H1 (cell line): ENCODE results near the gene TMEM183A. TPM values are rescaled to one million over a fixed set of nuclear protein-coding genes. Genes with fewer than 3 reads are reported as not detected.

Experiments used
- CTCF ChIA-PET: fragments of 300-600 bp; sonication (Branson Sonifier 250); formaldehyde crosslinking; loops from one replicate; lab custom pipeline; 2021; ENCODE audit not compliant: partially characterized antibody; lab: Charles Lee
- POLR2A ChIA-PET: fragments of 300-600 bp; sonication (Branson Sonifier 250); formaldehyde crosslinking; loops from one replicate; lab custom pipeline; 2021; ENCODE audit warnings: inconsistent platforms; ENCODE audit not compliant: partially characterized antibody; lab: Charles Lee
- DNase-seq, 2 experiments: peaks; one replicate each; pipeline versions ENCODE4 v3.0.0 to v3.0.0-alpha.2; 2010 to 2022; ENCODE audit warnings: low spot score in 2 of 2, low read depth in 1 of 2, mixed read lengths in 1 of 2
- FAIRE-seq: peaks from 2 replicates; lab custom pipeline; 2011; peaks lifted over from hg19 to GRCh38; lab: Jason Lieb, UNC
- H2AFZ ChIP-seq: 2 replicates; pipeline ENCODE4 v1.8.1; 2012; ENCODE audit warnings: low read length, inconsistent platforms
- H2AK5ac ChIP-seq: 2 replicates; pipeline ENCODE4 v1.6.1; 2013; ENCODE audit warnings: low read depth, low read length
- H2BK120ac ChIP-seq: replicated peaks from 2 replicates; pipeline ENCODE3; 2013; ENCODE audit warnings: low read depth, low read length, inconsistent platforms
- H2BK12ac ChIP-seq: 2 replicates; pipeline ENCODE4 v1.6.1; 2013; ENCODE audit warnings: low read depth, low read length
- H2BK15ac ChIP-seq: 2 replicates; pipeline ENCODE4 v1.6.1; 2013; ENCODE audit warnings: low read length
- H2BK20ac ChIP-seq: 2 replicates; pipeline ENCODE4 v1.6.1; 2013; ENCODE audit warnings: low read length
- H2BK5ac ChIP-seq: 2 replicates; pipeline ENCODE4 v1.6.1; 2013; ENCODE audit warnings: low read depth, low read length
- H3K14ac ChIP-seq: 2 replicates; pipeline ENCODE4 v1.6.1; 2013; ENCODE audit warnings: inconsistent platforms; ENCODE audit not compliant: insufficient read length
- H3K18ac ChIP-seq: 2 replicates; pipeline ENCODE4 v1.6.1; 2013; ENCODE audit warnings: low read length; ENCODE audit errors: extremely low read depth
- H3K23ac ChIP-seq: 2 replicates; pipeline ENCODE4 v1.6.1; 2013; ENCODE audit warnings: inconsistent platforms; ENCODE audit not compliant: insufficient read length
- H3K23me2 ChIP-seq: 2 replicates; pipeline ENCODE4 v1.6.1; 2013; ENCODE audit warnings: low read depth, low read length
- H3K27ac ChIP-seq: 2 replicates; pipeline ENCODE4 v1.6.1; 2011; ENCODE audit warnings: low read depth, low read length, inconsistent platforms
- H3K27me3 ChIP-seq, 4 experiments: replicated peaks in 1 of 4; 1 replicate in 1 of 4; 2 replicates in 3 of 4; pipeline versions ENCODE4 v1.6.1 to v1.8.1; 2011 to 2013; ENCODE audit warnings: low read length in 3 of 4, mild to moderate bottlenecking in 3 of 4, inconsistent platforms in 2 of 4, mixed read lengths in 2 of 4, moderate library complexity in 1 of 4; ENCODE audit not compliant: control insufficient read depth in 3 of 4, insufficient read depth in 3 of 4; ENCODE audit errors: extremely low read depth in 1 of 4
- H3K36me3 ChIP-seq, 4 experiments: 2 replicates each; pipeline versions ENCODE4 v1.6.1 to v1.8.1; 2011 to 2013; ENCODE audit warnings: mild to moderate bottlenecking in 4 of 4, low read length in 3 of 4, moderate library complexity in 2 of 4, control low read depth in 1 of 4, inconsistent platforms in 1 of 4; ENCODE audit not compliant: insufficient read depth in 4 of 4, control insufficient read depth in 2 of 4
- H3K4ac ChIP-seq: replicated peaks from 2 replicates; pipeline ENCODE3; 2013; ENCODE audit warnings: low read length, low read depth, mixed read lengths, inconsistent platforms; ENCODE audit not compliant: insufficient read length
- H3K4me1 ChIP-seq, 4 experiments: replicated peaks in 1 of 4; 1 replicate in 1 of 4; 2 replicates in 3 of 4; pipeline versions ENCODE4 v1.6.1 to v1.8.1; 2011 to 2013; ENCODE audit warnings: low read length in 3 of 4, inconsistent platforms in 2 of 4, mixed read lengths in 1 of 4; ENCODE audit not compliant: insufficient read depth in 4 of 4, control insufficient read depth in 3 of 4
- H3K4me2 ChIP-seq, 2 experiments: 2 replicates each; pipeline versions ENCODE4 v1.6.1 to v1.8.1; 2011 to 2013; ENCODE audit warnings: low read depth in 2 of 2, low read length in 2 of 2, control low read depth in 1 of 2, inconsistent platforms in 1 of 2, mild to moderate bottlenecking in 1 of 2; ENCODE audit not compliant: insufficient read depth in 1 of 2
- H3K4me3 ChIP-seq, 4 experiments: fragments of 200-600, 300-600 bp in 1 of 4; sonication (generic), shearing (Covaris generic), sonication (Bioruptor Twin) in 1 of 4; 2 replicates each; pipeline versions ENCODE4 v1.5.1 to v1.8.1; 2011 to 2016; ENCODE audit warnings: low read length in 4 of 4, low read depth in 3 of 4, control low read depth in 2 of 4, inconsistent platforms in 2 of 4, mild to moderate bottlenecking in 2 of 4, mixed read lengths in 1 of 4, moderate library complexity in 1 of 4; ENCODE audit not compliant: insufficient read depth in 2 of 4; ENCODE audit errors: extremely low read depth in 1 of 4
- H3K56ac ChIP-seq: replicated peaks from 2 replicates; pipeline ENCODE3; 2013; ENCODE audit warnings: low read depth, mild to moderate bottlenecking, mixed read lengths, low read length, inconsistent platforms; ENCODE audit not compliant: insufficient read length
- H3K79me1 ChIP-seq: 2 replicates; pipeline ENCODE4 v1.6.1; 2013; ENCODE audit warnings: low read depth, low read length, control low read depth
- H3K79me2 ChIP-seq, 2 experiments: 2 replicates each; pipeline versions ENCODE4 v1.6.1 to v1.8.1; 2012 to 2013; ENCODE audit warnings: low read length in 2 of 2, mild to moderate bottlenecking in 2 of 2, inconsistent platforms in 1 of 2; ENCODE audit not compliant: insufficient read depth in 2 of 2, control insufficient read depth in 1 of 2
- H3K9ac ChIP-seq, 4 experiments: replicated peaks in 1 of 4; 1 replicate in 1 of 4; 2 replicates in 3 of 4; pipeline versions ENCODE4 v1.6.1 to v1.8.1; 2011 to 2013; ENCODE audit warnings: low read depth in 3 of 4, low read length in 3 of 4, control low read depth in 2 of 4, mild to moderate bottlenecking in 2 of 4, moderate library complexity in 2 of 4, inconsistent platforms in 1 of 4; ENCODE audit errors: extremely low read depth in 1 of 4
- H3K9me3 ChIP-seq, 2 experiments: 2 replicates each; pipeline versions ENCODE4 v1.6.1 to v1.8.1; 2012 to 2013; ENCODE audit warnings: mild to moderate bottlenecking in 2 of 2, moderate library complexity in 2 of 2, control low read depth in 1 of 2, inconsistent platforms in 1 of 2, low read depth in 1 of 2, low read length in 1 of 2, mixed read lengths in 1 of 2; ENCODE audit not compliant: insufficient read depth in 2 of 2
- H4K20me1 ChIP-seq, 2 experiments: replicated peaks in 1 of 2; 2 replicates each; pipeline versions ENCODE3 to v1.8.1; 2011 to 2013; ENCODE audit warnings: inconsistent platforms in 2 of 2, low read length in 2 of 2, mild to moderate bottlenecking in 1 of 2; ENCODE audit not compliant: insufficient read depth in 2 of 2, control insufficient read depth in 1 of 2
- H4K5ac ChIP-seq: 2 replicates; pipeline ENCODE4 v1.6.1; 2013; ENCODE audit warnings: low read length, low read depth, mixed read lengths, inconsistent platforms; ENCODE audit not compliant: insufficient read length
- H4K8ac ChIP-seq: 2 replicates; pipeline ENCODE4 v1.8.0; 2013; ENCODE audit warnings: mild to moderate bottlenecking, moderate library complexity, low read length, inconsistent platforms; ENCODE audit not compliant: insufficient read depth; ENCODE audit errors: extremely low read depth
- H4K91ac ChIP-seq: replicated peaks from 2 replicates; pipeline ENCODE3; 2013; ENCODE audit warnings: low read length, mixed read lengths, inconsistent platforms; ENCODE audit not compliant: insufficient read length
- ATF3 ChIP-seq: IDR thresholded peaks from 2 replicates; pipeline ENCODE4 v1.6.1; 2011; ENCODE audit warnings: low read depth, mild to moderate bottlenecking, low read length; ENCODE audit not compliant: insufficient read depth
- CHD2 ChIP-seq: IDR thresholded peaks from 2 replicates; pipeline ENCODE4 v1.6.1; 2012; ENCODE audit warnings: low read length, improper control_type of control experiment
- CREB1 ChIP-seq: IDR thresholded peaks from 2 replicates; pipeline ENCODE4 v1.6.1; 2012; ENCODE audit warnings: inconsistent platforms
- CTCF ChIP-seq, 3 experiments: IDR thresholded peaks; 1 replicate in 2 of 3; 2 replicates in 1 of 3; pipeline versions ENCODE4 v1.5.1 to v1.6.1; 2011; ENCODE audit warnings: low read length in 3 of 3, mild to moderate bottlenecking in 3 of 3, inconsistent platforms in 2 of 3, low read depth in 1 of 3, moderate library complexity in 1 of 3; ENCODE audit not compliant: insufficient read depth in 1 of 3; ENCODE audit errors: control extremely low read depth in 1 of 3
- HDAC6 ChIP-seq: IDR thresholded peaks from one replicate; pipeline ENCODE4 v1.7.1; 2012; ENCODE audit warnings: low read depth, mild to moderate bottlenecking, inconsistent platforms, low read length, moderate library complexity
- MAX ChIP-seq: IDR thresholded peaks from 2 replicates; pipeline ENCODE4 v1.6.1; 2012; ENCODE audit warnings: inconsistent platforms
- RAD21 ChIP-seq, 2 experiments: IDR thresholded peaks in 1 of 2; conservative IDR thresholded peaks in 1 of 2; 2 replicates each; pipeline ENCODE4 v1.6.1; 2011; ENCODE audit warnings: low read depth in 2 of 2, low read length in 2 of 2, improper control_type of control experiment in 1 of 2, inconsistent platforms in 1 of 2, mild to moderate bottlenecking in 1 of 2, moderate library complexity in 1 of 2
- YY1 ChIP-seq: IDR thresholded peaks from 2 replicates; pipeline ENCODE4 v1.6.1; 2011; ENCODE audit warnings: low read depth, mild to moderate bottlenecking, low read length
- WGBS, 2 experiments: shearing (Covaris generic) in 1 of 2; methylation state at CpG; one replicate each; pipeline versions ENCODE4 v1.1.6 to v1.1.7; 2013 to 2015; ENCODE audit warnings: low lambda C conversion rate in 2 of 2, mixed read lengths in 2 of 2, inconsistent platforms in 1 of 2, low coverage in 1 of 2, missing lambda C conversion rate in 1 of 2; ENCODE audit not compliant: insufficient replicate concordance in 2 of 2, insufficient coverage in 1 of 2, insufficient read length in 1 of 2; ENCODE audit errors: extremely low coverage in 1 of 2, missing lambda C conversion rate in 1 of 2; 5-methylcytosine and 5-hydroxymethylcytosine counted together
- polyA plus RNA-seq, 7 experiments: library from polyadenylated mRNA; depleted of rRNA in 3 of 7; stranded (reverse) in 5 of 7; unstranded in 2 of 7; fragments of >200 nt in 5 of 7; fragments of 200-250 nt in 2 of 7; gene quantifications; 1 replicate in 5 of 7; 2 replicates in 1 of 7; 4 replicates in 1 of 7; pipeline versions ENCODE4 v1.2.1 to v1.2.3, GENCODE V29; 2011 to 2013; ENCODE audit warnings: missing spikeins in 2 of 7, mixed read lengths in 2 of 7
- total RNA-seq: library from RNA; stranded (reverse); fragmentation: NEBNext Ultra II Directional; extraction: Animal tissue kit (Norgen Biotek cat#: 25700); gene quantifications from 2 replicates; pipeline ENCODE4 v1.2.1, GENCODE V29; 2021

The TMEM183A gene
- total and polyA plus RNA-seq, 2 of the 8 experiments (the other 6 are each of a cell fraction or from before 2014, with no cell fraction given), result 107 to 173 TPM

GRCh38 chr1:203038891-203039608, 31.9 kb downstream of the TMEM183A start:
- no peak overlapping the region for H2AK5ac ChIP-seq
- H4K20me1 ChIP-seq, result no peaks in the 10 kb centered on the region
- H3K79me2 ChIP-seq, result no peaks in the 10 kb centered on the region
- H3K4me2 ChIP-seq, result no peak overlapping the region
- H3K79me1 ChIP-seq, result 0 out of 2 replicates have a peak, but pooled peaks cover 4% of the 10 kb centered on the region
- H4K5ac ChIP-seq, result no peak overlapping the region
- H3K23ac ChIP-seq, result no peak overlapping the region
- FAIRE-seq, result peak; percentile 96
- H4K8ac ChIP-seq, result no peak overlapping the region
- ChIA-PET CTCF (interaction anchor here (0.5 to 49.7 kb wide), 52 partner anchors 3 to 1056 kb away, joined by 3 to 1089 read pairs (median 6); partner anchors contain the start of genes ADORA1, CHI3L1, CHIT1 and CYB5R1), POLR2A (interaction anchor here (1.0 to 3.0 kb wide), 8 partner anchors 12 to 229 kb away, joined by 3 to 22 read pairs (median 4); partner anchors contain the start of genes PPFIA4 and TMEM183A)
- no peak overlapping the region for H2AFZ ChIP-seq
- H3K27ac ChIP-seq, result no peak overlapping the region
- H3K36me3 ChIP-seq, result no peaks in the 10 kb centered on the region
- H2BK120ac ChIP-seq, result no peak overlapping the region
- no peak overlapping the region for H2BK12ac ChIP-seq
- H3K4me1 ChIP-seq, result peaks cover 2 to 15% (median 5%) of the 10 kb centered on the region in 4 experiments
- DNase-seq, result peak in 1 of 2 experiments; percentile 86
- H3K9me3 ChIP-seq, result no peaks in the 10 kb centered on the region
- 58% methylated on average over 22 of the region's 22 CpGs; no CpG with 5 or more reads in 1 of the 2 experiments for WGBS, 2 experiments
- H3K9ac ChIP-seq, result no peak overlapping the region
- no peak overlapping the region for H2BK5ac ChIP-seq
- H4K91ac ChIP-seq, result no peak overlapping the region
- no peak overlapping the region for H3K4ac ChIP-seq
- H2BK20ac ChIP-seq, result no peak overlapping the region
- no peak overlapping the region for H3K4me3 ChIP-seq
- H3K18ac ChIP-seq, result no peak overlapping the region
- H3K27me3 ChIP-seq, result no peaks in the 10 kb centered on the region
- no peak overlapping the region for H2BK15ac ChIP-seq
- H3K14ac ChIP-seq, result no peak overlapping the region
- H3K56ac ChIP-seq, result no peak overlapping the region
- no peaks in the 10 kb centered on the region for H3K23me2 ChIP-seq
- TF ChIP-seq MAX, result peak; percentile 32; the same call in 1 of the 2 replicates
- peak; percentile 55; the same call in 1 of the 2 replicates for TF ChIP-seq YY1
- no peak for TF ChIP-seq HDAC6
- TF ChIP-seq RAD21 (IDR thresholded peaks at IDR 0.05 in 1 of 2, conservative IDR thresholded peaks at IDR 0.05 in 1 of 2; ENCODE audit: low read depth in 2 of 2, low read length in 2 of 2), result peak; percentile 88 to 94
- no peak for TF ChIP-seq CHD2
- peak; percentile 87 to 97 (median 88) for TF ChIP-seq CTCF (IDR thresholded peaks at IDR 0.05; ENCODE audit: control extremely low read depth in 1 of 3, insufficient read depth in 1 of 3, low read depth in 1 of 3, low read length in 3 of 3)
- TF ChIP-seq ATF3, result no peak
- peak; percentile 43; the same call in 1 of the 2 replicates for TF ChIP-seq CREB1
